Type B pancreatic cell (in vitro differentiated cells): Measurements from ENCODE around the gene ZNF425. TPM values are rescaled to one million over a fixed set of nuclear protein-coding genes. Genes with fewer than 3 reads are reported as not detected.
"Not testable (repeated sequence)": the region's sequence is repeated elsewhere in the genome, so short reads cannot be mapped to it uniquely, and the experiment has no call there.

ENCODE experiments used
- DNase-seq: peaks from one replicate; pipeline ENCODE4 v3.0.0; 2021; ENCODE audit warnings: mixed read lengths; ENCODE audit not compliant: unreplicated experiment; ENCODE audit errors: extremely low spot score
- H3K27ac Mint-ChIP-seq: 2 replicates; pipeline ENCODE4 v1.8.0; 2021; ENCODE audit warnings: mild to moderate bottlenecking, mixed read lengths
- H3K27me3 Mint-ChIP-seq: 2 replicates; pipeline ENCODE4 v1.8.0; 2021; ENCODE audit warnings: mixed read lengths
- H3K36me3 Mint-ChIP-seq: 2 replicates; pipeline ENCODE4 v1.8.0; 2021; ENCODE audit warnings: mixed read lengths
- H3K4me1 Mint-ChIP-seq: one replicate; pipeline ENCODE4 v1.8.0; 2021; ENCODE audit warnings: mixed read lengths; ENCODE audit not compliant: unreplicated experiment
- H3K4me3 Mint-ChIP-seq: 2 replicates; pipeline ENCODE4 v1.8.0; 2021; ENCODE audit warnings: mild to moderate bottlenecking, mixed read lengths
- H3K9me3 Mint-ChIP-seq: 2 replicates; pipeline ENCODE4 v1.8.0; 2021; ENCODE audit warnings: mixed read lengths
- CTCF ChIP-seq: fragments of 200-600 bp; sonication (generic); conservative IDR thresholded peaks from 2 replicates; pipeline ENCODE4 v1.5.0; 2021; ENCODE audit warnings: antibody characterized with exemption, mild to moderate bottlenecking
- total RNA-seq: library from RNA; stranded (reverse); gene quantifications from 2 replicates; pipeline ENCODE4 v1.2.1, GENCODE V29; 2021; ENCODE audit warnings: low replicate concordance

The ZNF425 gene
- total RNA-seq, 1 donor from 2014 or later: 7.0 TPM

GRCh38 chr7:149153346-149153745 lies 27.2 kb upstream of the ZNF425 start:
- Mint-ChIP-seq H3K27ac (peak overlapping the region; percentile 41), H3K9me3 (no peaks in the 10 kb centered on the region), H3K4me3 (no peak overlapping the region), H3K27me3 (no peaks in the 10 kb centered on the region), H3K4me1 (peaks cover 22% of the 10 kb centered on the region), H3K36me3 (peaks cover 41% of the 10 kb centered on the region)
- TF ChIP-seq CTCF: no peak
- no peak for DNase-seq

GRCh38 chr7:149150981-149151380 lies 24.9 kb upstream of the ZNF425 start:
- Mint-ChIP-seq H3K4me3 (peak overlapping the region; percentile 12), H3K27me3 (no peaks in the 10 kb centered on the region), H3K9me3 (no peaks in the 10 kb centered on the region), H3K36me3 (peaks cover 30% of the 10 kb centered on the region), H3K27ac (peak overlapping the region; percentile 25), H3K4me1 (peaks cover 28% of the 10 kb centered on the region)
- DNase-seq: no peak
- TF ChIP-seq CTCF: no peak

GRCh38 chr7:149147752-149148653 lies 21.9 kb upstream of the ZNF425 start:
- Mint-ChIP-seq H3K36me3 (peaks cover 9% of the 10 kb centered on the region), H3K9me3 (no peaks in the 10 kb centered on the region), H3K27me3 (no peaks in the 10 kb centered on the region), H3K27ac (peak overlapping the region; percentile 96), H3K4me1 (peaks cover 29% of the 10 kb centered on the region), H3K4me3 (peak overlapping the region; percentile 92)
- peak; percentile 77 for DNase-seq
- TF ChIP-seq CTCF: no peak

GRCh38 chr7:149147072-149147751 lies 21.1 kb upstream of the ZNF425 start, which contains the start of gene ZNF398:
TSS of gene ZNF398 (plus strand) at chr7:149147453. CDS start at chr7:149147743, 290 bp downstream.
- Mint-ChIP-seq H3K9me3 (no peaks in the 10 kb centered on the region), H3K4me1 (peaks cover 29% of the 10 kb centered on the region), H3K27me3 (no peaks in the 10 kb centered on the region), H3K27ac (peak within 1 kb of the TSS; percentile 96), H3K36me3 (peaks cover 9% of the 10 kb centered on the region), H3K4me3 (peak within 1 kb of the TSS; percentile 92)
- peak; percentile 96 for TF ChIP-seq CTCF
- peak; percentile 87 for DNase-seq

GRCh38 chr7:149145031-149145845 lies 19.1 kb upstream of the ZNF425 start:
- Mint-ChIP-seq H3K9me3 (no peaks in the 10 kb centered on the region), H3K36me3 (peaks cover 3% of the 10 kb centered on the region), H3K27ac (peak overlapping the region; percentile 94), H3K27me3 (no peaks in the 10 kb centered on the region), H3K4me3 (peak overlapping the region; percentile 83), H3K4me1 (peaks cover 24% of the 10 kb centered on the region)
- DNase-seq: no peak
- TF ChIP-seq CTCF: no peak

- DNase-seq, H3K27me3 Mint-ChIP-seq, H3K9me3 Mint-ChIP-seq, H3K36me3 Mint-ChIP-seq: not testable (repeated sequence)
- H3K4me1 Mint-ChIP-seq: peaks cover 18% of the 10 kb centered on the region
- H3K27ac Mint-ChIP-seq: peak overlapping the region; percentile 94
- peak overlapping the region; percentile 61 for H3K4me3 Mint-ChIP-seq
These were observed 18.4 kb upstream of the ZNF425 start for GRCh38 chr7:149144436-149144922.
